K562 (cell line): ENCODE measurements around the gene ADM5.

Source experiments
- ARHGAP35 ChIP-seq: fragments of 450-650 bp; IDR thresholded peaks from 2 replicates; pipeline ENCODE4 v1.6.1; 2018; ENCODE audit not compliant: partially characterized antibody
- BRCA1 ChIP-seq, 2 experiments: fragments of 450-650 bp in 1 of 2; sonication (generic) in 1 of 2; formaldehyde crosslinking in 1 of 2; IDR thresholded peaks; 2 replicates each; pipeline versions ENCODE4 v1.5.0 to v1.6.1; 2017 to 2020; ENCODE audit warnings: mild to moderate bottlenecking in 1 of 2, missing genetic modification reagents in 1 of 2
- CHD2 ChIP-seq: IDR thresholded peaks from 2 replicates; pipeline ENCODE4 v1.6.1; 2011; ENCODE audit warnings: low read depth, low read length
- EHMT2 ChIP-seq: fragments of 450-650 bp; IDR thresholded peaks from 2 replicates; pipeline ENCODE4 v1.6.1; 2018; ENCODE audit warnings: antibody characterized with exemption
- FOXP1 ChIP-seq: sonication (generic); formaldehyde crosslinking; IDR thresholded peaks from 2 replicates; pipeline ENCODE4 v1.8.0; 2022; ENCODE audit warnings: mild to moderate bottlenecking, missing genetic modification reagents
- JUNB ChIP-seq: fragments of 450-650 bp; formaldehyde crosslinking; conservative IDR thresholded peaks from 2 replicates; pipeline ENCODE4 v1.4.0; 2020; ENCODE audit warnings: mild to moderate bottlenecking
- JUND ChIP-seq, 2 experiments: IDR thresholded peaks; 2 replicates in 1 of 2; 3 replicates in 1 of 2; pipeline ENCODE4 v1.6.1; 2011; ENCODE audit warnings: borderline replicate concordance in 2 of 2, low read depth in 2 of 2, low read length in 2 of 2, improper control_type of control experiment in 1 of 2, missing biosample characterization in 1 of 2, missing genetic modification characterization in 1 of 2, missing genetic modification reagents in 1 of 2
- POLR2A ChIP-seq: fragments of 450-650 bp; conservative IDR thresholded peaks from 2 replicates; pipeline ENCODE4 v1.6.1; 2016
- TAF1 ChIP-seq: IDR thresholded peaks from 2 replicates; pipeline ENCODE4 v1.6.1; 2011; ENCODE audit warnings: mild to moderate bottlenecking, low read length, moderate library complexity; ENCODE audit not compliant: insufficient read depth, control insufficient read depth, severe bottlenecking; ENCODE audit errors: extremely low read depth
- TF ChIP-seq, protein P1 (sequence below), 3 experiments: IDR thresholded peaks in 2 of 3; conservative IDR thresholded peaks in 1 of 3; 2 replicates each; pipeline ENCODE4 v1.5.1; 2011 to 2012; ENCODE audit warnings: low read length in 3 of 3, mild to moderate bottlenecking in 3 of 3, control low read depth in 2 of 3, improper control_type of control experiment in 1 of 3, inconsistent platforms in 1 of 3, low read depth in 1 of 3, mixed read lengths in 1 of 3, moderate library complexity in 1 of 3; ENCODE audit not compliant: insufficient read depth in 2 of 3
- TF ChIP-seq, protein P2 (sequence below): sonication (generic); formaldehyde crosslinking; IDR thresholded peaks from 2 replicates; pipeline ENCODE4 v1.9.0; 2022; ENCODE audit warnings: mild to moderate bottlenecking, missing genetic modification reagents
- TF ChIP-seq, protein P3 (sequence below): fragments of 150-350 bp; IDR thresholded peaks from 2 replicates; pipeline ENCODE4 v1.6.1; 2014; ENCODE audit warnings: low read depth, mild to moderate bottlenecking, low read length, borderline replicate concordance

DNA sequence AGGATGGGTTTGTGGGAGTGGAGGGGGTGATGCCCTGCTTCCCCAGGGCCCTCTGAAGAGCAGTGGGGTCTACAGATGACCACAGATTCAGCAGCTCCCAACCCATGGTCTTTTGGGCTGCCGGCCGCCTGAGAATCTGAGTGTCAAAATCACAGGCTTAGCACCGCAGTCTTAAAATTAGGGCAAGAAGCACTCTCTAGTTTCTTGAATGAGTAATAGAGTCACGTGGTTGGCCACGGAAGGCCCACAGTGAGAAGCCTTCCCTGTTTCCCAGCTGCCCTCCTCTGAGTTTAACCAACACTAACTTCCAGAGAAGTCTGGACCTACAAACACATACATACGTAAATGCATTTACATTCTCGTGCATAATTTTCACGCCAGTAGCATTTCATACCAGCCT, 7.1 kb upstream of the ADM5 start:
- TF ChIP-seq, protein P1, sequence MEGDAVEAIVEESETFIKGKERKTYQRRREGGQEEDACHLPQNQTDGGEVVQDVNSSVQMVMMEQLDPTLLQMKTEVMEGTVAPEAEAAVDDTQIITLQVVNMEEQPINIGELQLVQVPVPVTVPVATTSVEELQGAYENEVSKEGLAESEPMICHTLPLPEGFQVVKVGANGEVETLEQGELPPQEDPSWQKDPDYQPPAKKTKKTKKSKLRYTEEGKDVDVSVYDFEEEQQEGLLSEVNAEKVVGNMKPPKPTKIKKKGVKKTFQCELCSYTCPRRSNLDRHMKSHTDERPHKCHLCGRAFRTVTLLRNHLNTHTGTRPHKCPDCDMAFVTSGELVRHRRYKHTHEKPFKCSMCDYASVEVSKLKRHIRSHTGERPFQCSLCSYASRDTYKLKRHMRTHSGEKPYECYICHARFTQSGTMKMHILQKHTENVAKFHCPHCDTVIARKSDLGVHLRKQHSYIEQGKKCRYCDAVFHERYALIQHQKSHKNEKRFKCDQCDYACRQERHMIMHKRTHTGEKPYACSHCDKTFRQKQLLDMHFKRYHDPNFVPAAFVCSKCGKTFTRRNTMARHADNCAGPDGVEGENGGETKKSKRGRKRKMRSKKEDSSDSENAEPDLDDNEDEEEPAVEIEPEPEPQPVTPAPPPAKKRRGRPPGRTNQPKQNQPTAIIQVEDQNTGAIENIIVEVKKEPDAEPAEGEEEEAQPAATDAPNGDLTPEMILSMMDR (IDR thresholded peaks at IDR 0.05 in 2 of 3, conservative IDR thresholded peaks at IDR 0.05 in 1 of 3; ENCODE audit: insufficient read depth in 2 of 3, low read depth in 1 of 3, low read length in 3 of 3): no peak
- TF ChIP-seq TAF1 (no peak), JUNB (CRISPR knock-in tag) (no peak), JUND (IDR thresholded peaks at IDR 0.05; ENCODE audit: borderline replicate concordance, low read depth, low read length) (no peak), JUND (tag; IDR thresholded peaks at IDR 0.05; ENCODE audit: borderline replicate concordance, low read depth, low read length) (no peak), BRCA1 (IDR thresholded peaks at IDR 0.05) (no peak), BRCA1 (CRISPR knock-in tag; IDR thresholded peaks at IDR 0.05) (no peak), FOXP1 (CRISPR knock-in tag) (no peak), POLR2A (no peak), EHMT2 (no peak), ARHGAP35 (no peak), CHD2 (no peak)
- TF ChIP-seq, protein P2, sequence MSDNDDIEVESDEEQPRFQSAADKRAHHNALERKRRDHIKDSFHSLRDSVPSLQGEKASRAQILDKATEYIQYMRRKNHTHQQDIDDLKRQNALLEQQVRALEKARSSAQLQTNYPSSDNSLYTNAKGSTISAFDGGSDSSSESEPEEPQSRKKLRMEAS (CRISPR knock-in tag): no peak
- TF ChIP-seq, protein P3, sequence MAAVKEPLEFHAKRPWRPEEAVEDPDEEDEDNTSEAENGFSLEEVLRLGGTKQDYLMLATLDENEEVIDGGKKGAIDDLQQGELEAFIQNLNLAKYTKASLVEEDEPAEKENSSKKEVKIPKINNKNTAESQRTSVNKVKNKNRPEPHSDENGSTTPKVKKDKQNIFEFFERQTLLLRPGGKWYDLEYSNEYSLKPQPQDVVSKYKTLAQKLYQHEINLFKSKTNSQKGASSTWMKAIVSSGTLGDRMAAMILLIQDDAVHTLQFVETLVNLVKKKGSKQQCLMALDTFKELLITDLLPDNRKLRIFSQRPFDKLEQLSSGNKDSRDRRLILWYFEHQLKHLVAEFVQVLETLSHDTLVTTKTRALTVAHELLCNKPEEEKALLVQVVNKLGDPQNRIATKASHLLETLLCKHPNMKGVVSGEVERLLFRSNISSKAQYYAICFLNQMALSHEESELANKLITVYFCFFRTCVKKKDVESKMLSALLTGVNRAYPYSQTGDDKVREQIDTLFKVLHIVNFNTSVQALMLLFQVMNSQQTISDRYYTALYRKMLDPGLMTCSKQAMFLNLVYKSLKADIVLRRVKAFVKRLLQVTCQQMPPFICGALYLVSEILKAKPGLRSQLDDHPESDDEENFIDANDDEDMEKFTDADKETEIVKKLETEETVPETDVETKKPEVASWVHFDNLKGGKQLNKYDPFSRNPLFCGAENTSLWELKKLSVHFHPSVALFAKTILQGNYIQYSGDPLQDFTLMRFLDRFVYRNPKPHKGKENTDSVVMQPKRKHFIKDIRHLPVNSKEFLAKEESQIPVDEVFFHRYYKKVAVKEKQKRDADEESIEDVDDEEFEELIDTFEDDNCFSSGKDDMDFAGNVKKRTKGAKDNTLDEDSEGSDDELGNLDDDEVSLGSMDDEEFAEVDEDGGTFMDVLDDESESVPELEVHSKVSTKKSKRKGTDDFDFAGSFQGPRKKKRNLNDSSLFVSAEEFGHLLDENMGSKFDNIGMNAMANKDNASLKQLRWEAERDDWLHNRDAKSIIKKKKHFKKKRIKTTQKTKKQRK: no peak
